ENCODE measurements around the gene SLC25A33. TPM values are rescaled to one million over a fixed set of nuclear protein-coding genes. Genes with fewer than 3 reads are reported as not detected.

The SLC25A33 gene
- total and polyA plus RNA-seq, 2 experiments from 2014 or later, result 13.3 to 18.8 TPM

DNA sequence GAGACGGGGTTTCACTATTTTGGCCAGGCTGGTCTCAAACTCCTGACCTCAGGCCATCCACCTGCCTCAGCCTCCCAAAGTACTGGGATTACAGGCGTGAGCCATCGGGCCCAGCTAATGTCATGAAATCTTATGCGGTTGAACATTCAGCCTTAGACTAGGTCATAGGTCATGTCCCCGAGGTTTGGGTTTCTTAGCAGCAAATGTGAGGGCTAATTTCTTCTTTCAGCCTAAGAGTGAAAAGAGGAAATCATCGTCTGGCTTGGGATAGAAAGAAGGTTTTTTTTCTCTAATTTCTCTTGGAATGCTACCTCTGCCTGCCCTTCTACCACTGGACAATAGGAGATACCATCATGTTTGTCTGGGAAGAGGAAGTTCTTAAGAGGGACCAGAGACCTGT lies 94.2 kb downstream of the SLC25A33 start (continued):
- TF ChIP-seq, protein P1, sequence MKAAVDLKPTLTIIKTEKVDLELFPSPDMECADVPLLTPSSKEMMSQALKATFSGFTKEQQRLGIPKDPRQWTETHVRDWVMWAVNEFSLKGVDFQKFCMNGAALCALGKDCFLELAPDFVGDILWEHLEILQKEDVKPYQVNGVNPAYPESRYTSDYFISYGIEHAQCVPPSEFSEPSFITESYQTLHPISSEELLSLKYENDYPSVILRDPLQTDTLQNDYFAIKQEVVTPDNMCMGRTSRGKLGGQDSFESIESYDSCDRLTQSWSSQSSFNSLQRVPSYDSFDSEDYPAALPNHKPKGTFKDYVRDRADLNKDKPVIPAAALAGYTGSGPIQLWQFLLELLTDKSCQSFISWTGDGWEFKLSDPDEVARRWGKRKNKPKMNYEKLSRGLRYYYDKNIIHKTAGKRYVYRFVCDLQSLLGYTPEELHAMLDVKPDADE (IDR thresholded peaks at IDR 0.05), result no peak
- no peak for TF ChIP-seq EZH2 (IDR thresholded peaks at IDR 0.05; ENCODE audit: low read depth, unreplicated experiment)

- Mint-ChIP-seq H3K4me1 (peaks cover 3% of the 10 kb centered on the region; the same call in 1 of the 3 replicates), H3K4me3 (no peak overlapping the region), H3K9me3 (no peaks in the 10 kb centered on the region; the same call in 1 of the 3 replicates), H3K36me3 (ENCODE audit: low read depth) (no peaks in the 10 kb centered on the region), H3K27me3 (ENCODE audit: insufficient read depth, low read depth, poor library complexity) (peaks cover 1% of the 10 kb centered on the region), H3K27ac (no peak overlapping the region)
- no peak for ATAC-seq
- Histone ChIP-seq H2AFZ (no peak overlapping the region), H3K4me1 (ENCODE audit: insufficient read depth) (no peaks in the 10 kb centered on the region), H3K27me3 (ENCODE audit: insufficient read depth) (no peaks in the 10 kb centered on the region), H3K79me2 (replicated peaks; ENCODE audit: insufficient read depth) (no peaks in the 10 kb centered on the region), H3K4me2 (no peak overlapping the region), H3K9me2 (ENCODE audit: insufficient read depth) (no peaks in the 10 kb centered on the region), H3K27ac (ENCODE audit: low read depth) (no peak overlapping the region), H3F3A (replicated peaks; ENCODE audit: low read depth) (no peaks in the 10 kb centered on the region), H3K36me3 (ENCODE audit: insufficient read depth) (no peaks in the 10 kb centered on the region), H4K20me1 (replicated peaks; ENCODE audit: insufficient read depth) (no peaks in the 10 kb centered on the region), H3K4me3 (no peak overlapping the region)
- no peak for DNase-seq (ENCODE audit: low spot score)
- TF ChIP-seq EZH2phosphoT487 (IDR thresholded peaks at IDR 0.05; ENCODE audit: unreplicated experiment) (no peak), REST (IDR thresholded peaks at IDR 0.05; ENCODE audit: unreplicated experiment) (no peak), CREB1 (CRISPR knock-in tag; IDR thresholded peaks at IDR 0.05; ENCODE audit: low read depth) (no peak), CTCF (conservative IDR thresholded peaks at IDR 0.05; ENCODE audit: low read depth in 2 of 2) (no peak), ZNF114 (CRISPR knock-in tag; IDR thresholded peaks at IDR 0.05) (no peak), STAT1 (IDR thresholded peaks at IDR 0.05; ENCODE audit: unreplicated experiment) (no peak), NANOG (IDR thresholded peaks at IDR 0.05; ENCODE audit: borderline replicate concordance) (no peak), JUNB (IDR thresholded peaks at IDR 0.05; ENCODE audit: unreplicated experiment) (no peak), EZH2 (IDR thresholded peaks at IDR 0.05; ENCODE audit: low read depth, unreplicated experiment) (no peak), POLR2AphosphoS5 (IDR thresholded peaks at IDR 0.05; ENCODE audit: low read depth) (no peak)
- TF ChIP-seq, protein P2, sequence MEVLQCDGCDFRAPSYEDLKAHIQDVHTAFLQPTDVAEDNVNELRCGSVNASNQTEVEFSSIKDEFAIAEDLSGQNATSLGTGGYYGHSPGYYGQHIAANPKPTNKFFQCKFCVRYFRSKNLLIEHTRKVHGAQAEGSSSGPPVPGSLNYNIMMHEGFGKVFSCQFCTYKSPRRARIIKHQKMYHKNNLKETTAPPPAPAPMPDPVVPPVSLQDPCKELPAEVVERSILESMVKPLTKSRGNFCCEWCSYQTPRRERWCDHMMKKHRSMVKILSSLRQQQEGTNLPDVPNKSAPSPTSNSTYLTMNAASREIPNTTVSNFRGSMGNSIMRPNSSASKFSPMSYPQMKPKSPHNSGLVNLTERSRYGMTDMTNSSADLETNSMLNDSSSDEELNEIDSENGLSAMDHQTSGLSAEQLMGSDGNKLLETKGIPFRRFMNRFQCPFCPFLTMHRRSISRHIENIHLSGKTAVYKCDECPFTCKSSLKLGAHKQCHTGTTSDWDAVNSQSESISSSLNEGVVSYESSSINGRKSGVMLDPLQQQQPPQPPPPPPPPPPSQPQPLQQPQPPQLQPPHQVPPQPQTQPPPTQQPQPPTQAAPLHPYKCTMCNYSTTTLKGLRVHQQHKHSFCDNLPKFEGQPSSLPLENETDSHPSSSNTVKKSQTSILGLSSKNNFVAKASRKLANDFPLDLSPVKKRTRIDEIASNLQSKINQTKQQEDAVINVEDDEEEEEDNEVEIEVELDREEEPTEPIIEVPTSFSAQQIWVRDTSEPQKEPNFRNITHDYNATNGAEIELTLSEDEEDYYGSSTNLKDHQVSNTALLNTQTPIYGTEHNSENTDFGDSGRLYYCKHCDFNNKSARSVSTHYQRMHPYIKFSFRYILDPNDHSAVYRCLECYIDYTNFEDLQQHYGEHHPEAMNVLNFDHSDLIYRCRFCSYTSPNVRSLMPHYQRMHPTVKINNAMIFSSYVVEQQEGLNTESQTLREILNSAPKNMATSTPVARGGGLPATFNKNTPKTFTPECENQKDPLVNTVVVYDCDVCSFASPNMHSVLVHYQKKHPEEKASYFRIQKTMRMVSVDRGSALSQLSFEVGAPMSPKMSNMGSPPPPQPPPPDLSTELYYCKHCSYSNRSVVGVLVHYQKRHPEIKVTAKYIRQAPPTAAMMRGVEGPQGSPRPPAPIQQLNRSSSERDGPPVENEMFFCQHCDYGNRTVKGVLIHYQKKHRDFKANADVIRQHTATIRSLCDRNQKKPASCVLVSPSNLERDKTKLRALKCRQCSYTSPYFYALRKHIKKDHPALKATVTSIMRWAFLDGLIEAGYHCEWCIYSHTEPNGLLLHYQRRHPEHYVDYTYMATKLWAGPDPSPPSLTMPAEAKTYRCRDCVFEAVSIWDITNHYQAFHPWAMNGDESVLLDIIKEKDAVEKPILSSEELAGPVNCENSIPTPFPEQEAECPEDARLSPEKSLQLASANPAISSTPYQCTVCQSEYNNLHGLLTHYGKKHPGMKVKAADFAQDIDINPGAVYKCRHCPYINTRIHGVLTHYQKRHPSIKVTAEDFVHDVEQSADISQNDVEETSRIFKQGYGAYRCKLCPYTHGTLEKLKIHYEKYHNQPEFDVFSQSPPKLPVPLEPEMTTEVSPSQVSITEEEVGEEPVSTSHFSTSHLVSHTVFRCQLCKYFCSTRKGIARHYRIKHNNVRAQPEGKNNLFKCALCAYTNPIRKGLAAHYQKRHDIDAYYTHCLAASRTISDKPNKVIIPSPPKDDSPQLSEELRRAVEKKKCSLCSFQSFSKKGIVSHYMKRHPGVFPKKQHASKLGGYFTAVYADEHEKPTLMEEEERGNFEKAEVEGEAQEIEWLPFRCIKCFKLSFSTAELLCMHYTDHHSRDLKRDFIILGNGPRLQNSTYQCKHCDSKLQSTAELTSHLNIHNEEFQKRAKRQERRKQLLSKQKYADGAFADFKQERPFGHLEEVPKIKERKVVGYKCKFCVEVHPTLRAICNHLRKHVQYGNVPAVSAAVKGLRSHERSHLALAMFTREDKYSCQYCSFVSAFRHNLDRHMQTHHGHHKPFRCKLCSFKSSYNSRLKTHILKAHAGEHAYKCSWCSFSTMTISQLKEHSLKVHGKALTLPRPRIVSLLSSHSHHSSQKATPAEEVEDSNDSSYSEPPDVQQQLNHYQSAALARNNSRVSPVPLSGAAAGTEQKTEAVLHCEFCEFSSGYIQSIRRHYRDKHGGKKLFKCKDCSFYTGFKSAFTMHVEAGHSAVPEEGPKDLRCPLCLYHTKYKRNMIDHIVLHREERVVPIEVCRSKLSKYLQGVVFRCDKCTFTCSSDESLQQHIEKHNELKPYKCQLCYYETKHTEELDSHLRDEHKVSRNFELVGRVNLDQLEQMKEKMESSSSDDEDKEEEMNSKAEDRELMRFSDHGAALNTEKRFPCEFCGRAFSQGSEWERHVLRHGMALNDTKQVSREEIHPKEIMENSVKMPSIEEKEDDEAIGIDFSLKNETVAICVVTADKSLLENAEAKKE (CRISPR knock-in tag; IDR thresholded peaks at IDR 0.05), result no peak
- TF ChIP-seq, protein P1 (IDR thresholded peaks at IDR 0.05), result no peak
These were observed 95.3 kb downstream of the SLC25A33 start for GRCh38 chr1:9634582-9634981.
